ENCODE data around the gene FGD6. TPM values are rescaled to one million over a fixed set of nuclear protein-coding genes. Genes with fewer than 3 reads are reported as not detected.

FGD6 gene
- total RNA-seq, 1 experiment from 2014 or later: 18.2 TPM

DNA sequence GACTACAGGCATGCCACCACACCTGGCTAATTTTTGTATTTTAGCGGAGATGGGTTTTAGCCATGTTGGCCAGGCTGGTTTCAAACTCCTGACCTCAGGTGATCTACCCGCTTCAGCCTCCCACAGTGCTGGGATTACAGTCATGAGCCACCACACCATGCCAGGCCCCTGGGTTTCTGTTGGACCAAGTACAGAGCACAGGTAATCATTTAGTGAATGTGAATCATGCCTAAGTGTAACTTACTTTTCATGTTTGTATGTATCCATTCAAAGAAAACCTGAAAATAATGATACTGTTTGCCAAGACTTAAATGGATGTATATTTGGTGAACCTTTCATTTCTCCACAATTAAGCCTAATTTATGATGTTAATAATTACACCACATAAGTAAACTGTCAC is 65.9 kb downstream of the FGD6 start:
- Histone ChIP-seq H3K9me2 (ENCODE audit: insufficient read depth) (no peaks in the 10 kb centered on the region), H3K27ac (ENCODE audit: low read depth, low read length) (no peak overlapping the region), H3K79me2 (ENCODE audit: insufficient read depth, low read length) (no peaks in the 10 kb centered on the region), H3K9ac (ENCODE audit: low read length) (no peak overlapping the region), H2AFZ (ENCODE audit: low read depth, low read length, poor library complexity, severe bottlenecking) (no peak overlapping the region), H3K27me3 (ENCODE audit: insufficient read depth, low read length) (no peaks in the 10 kb centered on the region), H3K36me3 (ENCODE audit: control insufficient read depth in 1 of 2, insufficient read depth in 2 of 2, low read length in 2 of 2) (no peaks in the 10 kb centered on the region), H4K20me1 (ENCODE audit: insufficient read depth) (no peaks in the 10 kb centered on the region), H3K4me2 (ENCODE audit: low read length) (no peak overlapping the region), H3K4me3 (replicated peaks in 1 of 2; ENCODE audit: low read depth in 1 of 2, low read length in 2 of 2) (no peak overlapping the region), H3K9me3 (ENCODE audit: control insufficient read depth in 1 of 2, insufficient read depth in 1 of 2, low read depth in 1 of 2, low read length in 2 of 2) (no peaks in the 10 kb centered on the region), H3K4me1 (ENCODE audit: control insufficient read depth in 1 of 2, insufficient read depth in 2 of 2, low read length in 2 of 2) (no peaks in the 10 kb centered on the region)
- intact Hi-C loops (cut with micrococcal nuclease): no loop called here
- TF ChIP-seq, protein P1, sequence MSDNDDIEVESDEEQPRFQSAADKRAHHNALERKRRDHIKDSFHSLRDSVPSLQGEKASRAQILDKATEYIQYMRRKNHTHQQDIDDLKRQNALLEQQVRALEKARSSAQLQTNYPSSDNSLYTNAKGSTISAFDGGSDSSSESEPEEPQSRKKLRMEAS (IDR thresholded peaks at IDR 0.05): no peak
- no peak for TF ChIP-seq ZFX (IDR thresholded peaks at IDR 0.05)
- TF ChIP-seq FOSL1 (IDR thresholded peaks at IDR 0.05; ENCODE audit: low read depth): no peak
- TF ChIP-seq ELF1 (IDR thresholded peaks at IDR 0.05; ENCODE audit: borderline replicate concordance, low read depth): no peak
- TF ChIP-seq EZH2phosphoT487 (IDR thresholded peaks at IDR 0.05; ENCODE audit: borderline replicate concordance): no peak
- no peak for TF ChIP-seq CEBPB (IDR thresholded peaks at IDR 0.05; ENCODE audit: low read depth)
- TF ChIP-seq CBX3 (IDR thresholded peaks at IDR 0.05; ENCODE audit: low read depth): no peak
- no peak for TF ChIP-seq EGR1 (IDR thresholded peaks at IDR 0.05; ENCODE audit: low read depth)
- no peak for TF ChIP-seq SP1 (IDR thresholded peaks at IDR 0.05; ENCODE audit: low read depth)
- no peak for TF ChIP-seq JUND (IDR thresholded peaks at IDR 0.05)
- TF ChIP-seq POLR2AphosphoS5 (IDR thresholded peaks at IDR 0.05; ENCODE audit: low read depth, low read length): no peak
- TF ChIP-seq RAD21 (IDR thresholded peaks at IDR 0.05; ENCODE audit: low read depth): no peak
- TF ChIP-seq, protein P2, sequence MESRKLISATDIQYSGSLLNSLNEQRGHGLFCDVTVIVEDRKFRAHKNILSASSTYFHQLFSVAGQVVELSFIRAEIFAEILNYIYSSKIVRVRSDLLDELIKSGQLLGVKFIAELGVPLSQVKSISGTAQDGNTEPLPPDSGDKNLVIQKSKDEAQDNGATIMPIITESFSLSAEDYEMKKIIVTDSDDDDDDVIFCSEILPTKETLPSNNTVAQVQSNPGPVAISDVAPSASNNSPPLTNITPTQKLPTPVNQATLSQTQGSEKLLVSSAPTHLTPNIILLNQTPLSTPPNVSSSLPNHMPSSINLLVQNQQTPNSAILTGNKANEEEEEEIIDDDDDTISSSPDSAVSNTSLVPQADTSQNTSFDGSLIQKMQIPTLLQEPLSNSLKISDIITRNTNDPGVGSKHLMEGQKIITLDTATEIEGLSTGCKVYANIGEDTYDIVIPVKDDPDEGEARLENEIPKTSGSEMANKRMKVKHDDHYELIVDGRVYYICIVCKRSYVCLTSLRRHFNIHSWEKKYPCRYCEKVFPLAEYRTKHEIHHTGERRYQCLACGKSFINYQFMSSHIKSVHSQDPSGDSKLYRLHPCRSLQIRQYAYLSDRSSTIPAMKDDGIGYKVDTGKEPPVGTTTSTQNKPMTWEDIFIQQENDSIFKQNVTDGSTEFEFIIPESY (IDR thresholded peaks at IDR 0.05; ENCODE audit: extremely low read depth, insufficient replicate concordance, low read length): no peak
- no peak for TF ChIP-seq SIN3A (IDR thresholded peaks at IDR 0.05; ENCODE audit: low read depth)
- TF ChIP-seq YY1 (IDR thresholded peaks at IDR 0.05; ENCODE audit: extremely low read depth, insufficient replicate concordance, low read depth, low read length): no peak
- TF ChIP-seq, protein P3, sequence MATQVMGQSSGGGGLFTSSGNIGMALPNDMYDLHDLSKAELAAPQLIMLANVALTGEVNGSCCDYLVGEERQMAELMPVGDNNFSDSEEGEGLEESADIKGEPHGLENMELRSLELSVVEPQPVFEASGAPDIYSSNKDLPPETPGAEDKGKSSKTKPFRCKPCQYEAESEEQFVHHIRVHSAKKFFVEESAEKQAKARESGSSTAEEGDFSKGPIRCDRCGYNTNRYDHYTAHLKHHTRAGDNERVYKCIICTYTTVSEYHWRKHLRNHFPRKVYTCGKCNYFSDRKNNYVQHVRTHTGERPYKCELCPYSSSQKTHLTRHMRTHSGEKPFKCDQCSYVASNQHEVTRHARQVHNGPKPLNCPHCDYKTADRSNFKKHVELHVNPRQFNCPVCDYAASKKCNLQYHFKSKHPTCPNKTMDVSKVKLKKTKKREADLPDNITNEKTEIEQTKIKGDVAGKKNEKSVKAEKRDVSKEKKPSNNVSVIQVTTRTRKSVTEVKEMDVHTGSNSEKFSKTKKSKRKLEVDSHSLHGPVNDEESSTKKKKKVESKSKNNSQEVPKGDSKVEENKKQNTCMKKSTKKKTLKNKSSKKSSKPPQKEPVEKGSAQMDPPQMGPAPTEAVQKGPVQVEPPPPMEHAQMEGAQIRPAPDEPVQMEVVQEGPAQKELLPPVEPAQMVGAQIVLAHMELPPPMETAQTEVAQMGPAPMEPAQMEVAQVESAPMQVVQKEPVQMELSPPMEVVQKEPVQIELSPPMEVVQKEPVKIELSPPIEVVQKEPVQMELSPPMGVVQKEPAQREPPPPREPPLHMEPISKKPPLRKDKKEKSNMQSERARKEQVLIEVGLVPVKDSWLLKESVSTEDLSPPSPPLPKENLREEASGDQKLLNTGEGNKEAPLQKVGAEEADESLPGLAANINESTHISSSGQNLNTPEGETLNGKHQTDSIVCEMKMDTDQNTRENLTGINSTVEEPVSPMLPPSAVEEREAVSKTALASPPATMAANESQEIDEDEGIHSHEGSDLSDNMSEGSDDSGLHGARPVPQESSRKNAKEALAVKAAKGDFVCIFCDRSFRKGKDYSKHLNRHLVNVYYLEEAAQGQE (IDR thresholded peaks at IDR 0.05; ENCODE audit: low read depth): no peak
- TF ChIP-seq POLR2A (IDR thresholded peaks at IDR 0.05; ENCODE audit: borderline replicate concordance, extremely low read depth, insufficient read depth, insufficient read length): no peak
- no peak for TF ChIP-seq SRF (IDR thresholded peaks at IDR 0.05; ENCODE audit: low read depth)
- TF ChIP-seq, protein P4, sequence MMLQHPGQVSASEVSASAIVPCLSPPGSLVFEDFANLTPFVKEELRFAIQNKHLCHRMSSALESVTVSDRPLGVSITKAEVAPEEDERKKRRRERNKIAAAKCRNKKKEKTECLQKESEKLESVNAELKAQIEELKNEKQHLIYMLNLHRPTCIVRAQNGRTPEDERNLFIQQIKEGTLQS (IDR thresholded peaks at IDR 0.05): no peak
- ChIA-PET RAD21 (ENCODE audit: low non-redundant PET in 1 of 2, low total read pairs in 2 of 2, uncharacterized antibody in 2 of 2, unreplicated experiment in 2 of 2) (no interaction called here), CTCF (no interaction called here), POLR2A (no interaction called here)
- ATAC-seq (no peak), DNase-seq (ENCODE audit: low read depth, low spot score) (no peak)
- BruUV-seq (replicated peaks): no TSS peak
